HG03060 (cell line): ENCODE data around the gene USP40.

ENCODE experiments used
- ATAC-seq: cut with Tn5 transposase; IDR thresholded peaks from one replicate; pipeline ENCODE4 v1.9.1; 2021; ENCODE audit warnings: low read depth, moderate number of reproducible peaks; ENCODE audit not compliant: unreplicated experiment

The USP40 gene

DNA sequence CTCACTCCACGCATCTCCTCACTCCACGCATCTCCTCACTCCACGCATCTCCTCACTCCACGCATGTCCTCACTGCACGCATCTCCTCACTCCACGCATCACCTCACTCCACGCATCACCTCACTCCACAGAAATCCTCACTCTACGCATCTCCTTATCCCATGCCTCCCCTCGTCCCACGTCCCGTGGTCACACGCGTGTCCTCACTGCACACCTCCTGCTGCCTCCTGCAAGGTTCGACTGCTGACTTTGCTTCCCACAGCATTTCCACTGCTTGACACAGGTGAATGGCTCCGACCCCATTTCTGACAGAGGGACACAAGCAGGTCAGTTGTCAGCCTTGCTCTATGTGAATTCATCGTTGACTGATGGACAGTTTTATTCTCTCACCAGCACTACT lies 103.0 kb downstream of the USP40 start:
- no peak for ATAC-seq

DNA sequence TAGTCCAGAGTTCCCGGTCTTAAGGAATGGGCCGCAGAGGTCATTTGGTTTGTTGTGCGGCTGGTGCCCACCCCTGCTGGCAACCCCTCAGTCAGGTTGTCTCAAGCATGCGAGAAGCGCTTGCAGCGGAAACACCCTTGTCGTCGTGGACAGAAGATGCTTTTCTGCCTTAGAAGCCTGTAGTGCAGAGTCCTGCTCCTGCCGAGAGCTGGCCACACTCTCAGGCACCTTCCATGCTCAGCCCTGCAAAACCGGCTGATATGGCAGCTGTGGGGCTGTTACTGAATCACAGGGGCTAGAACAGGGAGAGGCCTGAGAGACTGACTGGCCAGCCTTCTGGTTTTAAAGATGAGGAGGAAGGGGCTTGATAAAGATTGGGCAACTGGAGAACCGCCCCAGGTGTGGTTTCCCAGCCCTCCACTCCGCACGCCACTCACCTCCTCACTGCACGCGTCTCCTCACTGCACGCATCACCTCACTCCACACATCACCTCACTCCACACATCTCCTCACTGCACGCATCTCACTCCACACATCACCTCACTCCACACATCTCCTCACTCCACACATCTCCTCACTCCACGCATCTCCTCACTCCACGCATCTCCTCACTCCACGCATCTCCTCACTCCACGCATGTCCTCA lies 103.6 kb downstream of the USP40 start:
- ATAC-seq, result no peak

- ATAC-seq, result no peak
Measured at GRCh38 chr2:233462202-233462785, 104.3 kb downstream of the USP40 start.

GRCh38 chr2:233461481-233461891 lies 105.1 kb downstream of the USP40 start:
- no peak for ATAC-seq

GRCh38 chr2:233460726-233461441 lies 105.7 kb downstream of the USP40 start:
- no peak for ATAC-seq

DNA sequence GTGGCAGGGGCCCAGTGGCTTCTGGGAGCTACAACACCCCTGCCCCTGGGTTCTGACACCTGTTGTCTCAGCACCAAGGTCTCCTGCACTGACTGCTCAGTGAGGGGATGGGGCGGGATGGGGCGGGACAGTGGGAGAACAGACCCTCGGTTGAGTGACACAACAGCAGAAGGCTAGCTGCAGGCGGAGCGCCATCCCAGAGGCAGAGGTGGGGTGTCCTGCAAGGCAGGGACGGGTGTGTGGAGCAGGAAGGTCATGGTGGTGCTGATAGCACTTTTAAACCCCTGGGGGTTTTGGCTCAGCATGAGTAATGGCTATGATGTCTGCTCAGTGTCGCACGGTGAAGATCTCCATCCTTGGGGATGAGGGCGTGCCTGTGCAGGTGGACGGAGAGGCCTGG lies 107.2 kb downstream of the USP40 start:
- ATAC-seq, result no peak

GRCh38 chr2:233458826-233459225 lies 107.8 kb downstream of the USP40 start:
- no peak for ATAC-seq

DNA sequence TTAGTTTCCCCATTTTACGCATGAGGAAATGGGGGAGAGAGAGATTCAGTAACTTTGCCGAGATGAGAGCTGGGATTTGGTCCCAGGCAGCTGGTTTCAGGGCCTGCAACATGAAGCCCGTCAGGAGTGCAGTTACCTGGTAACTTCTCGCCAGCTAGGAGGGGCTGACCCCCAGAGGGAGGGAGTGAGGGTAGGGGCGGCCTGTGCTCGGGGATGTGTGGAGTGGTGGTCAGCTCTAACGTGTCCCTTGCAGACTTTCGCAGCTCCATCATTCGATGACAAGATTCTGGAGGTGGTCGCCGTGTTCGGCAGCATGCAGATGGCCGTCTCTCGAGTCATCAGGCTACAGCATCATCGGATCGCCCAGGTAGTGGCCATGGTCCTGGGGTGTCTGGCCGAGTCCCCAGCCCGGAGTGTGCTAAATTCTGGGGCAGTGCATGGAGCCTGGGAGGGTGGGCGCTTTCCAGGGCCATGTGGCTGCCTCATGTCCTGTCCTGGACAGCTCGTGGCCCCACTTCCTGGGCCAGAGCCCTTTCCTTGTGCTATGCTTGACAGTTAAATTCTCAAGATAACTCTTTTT lies 108.5 kb downstream of the USP40 start:
- no peak for ATAC-seq

DNA sequence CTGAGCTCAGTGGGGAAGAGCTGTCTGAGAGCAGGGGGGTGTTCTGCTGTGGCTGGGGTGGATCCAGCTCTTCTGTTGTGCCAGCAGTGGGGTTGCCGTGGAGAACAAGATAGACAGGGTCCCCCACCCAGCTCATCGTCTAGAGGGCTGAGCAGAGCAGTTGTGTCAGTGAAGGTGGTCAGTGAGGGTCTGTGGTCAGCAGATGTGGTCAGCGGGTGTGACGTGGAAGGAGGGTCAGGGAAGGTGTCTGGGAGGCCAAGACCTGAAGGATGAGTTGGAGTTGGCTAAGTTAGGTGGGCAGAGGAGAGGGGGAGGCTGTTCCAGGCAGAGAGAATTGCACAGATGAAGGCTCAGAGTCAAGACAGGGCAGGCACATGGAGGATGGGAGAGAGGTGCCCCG lies 109.2 kb downstream of the USP40 start:
- ATAC-seq, result no peak

- no peak for ATAC-seq
Measured at GRCh38 chr2:233456934-233457333, 109.6 kb downstream of the USP40 start.

DNA sequence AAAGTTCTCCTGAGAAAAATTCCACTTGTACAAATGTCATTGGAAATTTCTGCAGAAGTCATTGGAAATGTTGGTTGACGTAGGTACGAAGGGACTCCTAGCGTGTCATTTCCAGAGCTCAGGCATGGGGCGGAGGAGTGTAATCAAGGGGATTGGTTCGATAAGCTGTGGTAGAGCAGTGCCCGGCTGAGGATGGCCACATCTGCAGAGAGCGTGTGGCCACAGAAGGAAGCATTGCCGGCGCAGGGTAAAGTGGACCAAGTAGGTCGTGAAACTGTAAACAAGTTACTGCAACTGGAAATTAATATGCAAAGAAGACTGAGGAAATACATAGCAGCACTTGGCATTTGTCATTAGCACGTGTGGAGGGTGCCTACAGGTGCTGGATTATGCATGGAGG lies 110.5 kb downstream of the USP40 start:
- ATAC-seq, result no peak

- no peak for ATAC-seq
Measured at GRCh38 chr2:233455491-233455890, 111.1 kb downstream of the USP40 start.

GRCh38 chr2:233455006-233455405 lies 111.6 kb downstream of the USP40 start:
- ATAC-seq, result no peak

- no peak for ATAC-seq
Measured at GRCh38 chr2:233453916-233454315, 112.7 kb downstream of the USP40 start.

- ATAC-seq, result no peak
Measured at GRCh38 chr2:233453111-233453915, 113.3 kb downstream of the USP40 start.

- ATAC-seq, result no peak
Measured at GRCh38 chr2:233451950-233452349, 114.6 kb downstream of the USP40 start.

GRCh38 chr2:233450864-233451575 lies 115.6 kb downstream of the USP40 start:
- ATAC-seq, result no peak

- ATAC-seq, result no peak
Measured at GRCh38 chr2:233449921-233450863, 116.4 kb downstream of the USP40 start.
